H9 (cell line): Measurements from ENCODE around the gene SH3RF3. TPM values are rescaled to one million over a fixed set of nuclear protein-coding genes. Genes with fewer than 3 reads are reported as not detected.

Experiments
- DNase-seq: peaks from one replicate; pipeline ENCODE4 v3.0.0-alpha.2; 2017
- H2AFZ ChIP-seq: one replicate; pipeline ENCODE4 v1.6.1; 2013; ENCODE audit warnings: mild to moderate bottlenecking, low read length, control low read depth, moderate library complexity
- H2AK5ac ChIP-seq: 2 replicates; pipeline ENCODE4 v1.6.1; 2013; ENCODE audit warnings: low read length, control low read depth, mixed read lengths; ENCODE audit not compliant: insufficient read length
- H2BK120ac ChIP-seq: one replicate; pipeline ENCODE4 v1.6.1; 2013; ENCODE audit warnings: low read depth, mild to moderate bottlenecking, low read length, control low read depth, inconsistent platforms; ENCODE audit not compliant: poor library complexity, severe bottlenecking
- H2BK12ac ChIP-seq: 2 replicates; pipeline ENCODE4 v1.6.1; 2013; ENCODE audit warnings: low read length, control low read depth, mixed read lengths, low read depth; ENCODE audit not compliant: insufficient read length
- H2BK15ac ChIP-seq: 2 replicates; pipeline ENCODE4 v1.6.1; 2013; ENCODE audit warnings: low read depth, low read length, control low read depth
- H2BK20ac ChIP-seq: one replicate; pipeline ENCODE4 v1.6.1; 2013; ENCODE audit warnings: low read depth, mild to moderate bottlenecking, low read length, control low read depth, inconsistent platforms; ENCODE audit not compliant: poor library complexity, severe bottlenecking
- H2BK5ac ChIP-seq: 2 replicates; pipeline ENCODE4 v1.6.1; 2013; ENCODE audit warnings: low read length, control low read depth, mixed read lengths; ENCODE audit not compliant: insufficient read length
- H3K14ac ChIP-seq: 2 replicates; pipeline ENCODE4 v1.6.1; 2013; ENCODE audit warnings: low read length, control low read depth; ENCODE audit not compliant: insufficient read depth
- H3K18ac ChIP-seq: 2 replicates; pipeline ENCODE4 v1.6.1; 2013; ENCODE audit warnings: low read depth, mild to moderate bottlenecking, mixed read lengths, low read length, control low read depth; ENCODE audit not compliant: insufficient read length
- H3K23ac ChIP-seq: 2 replicates; pipeline ENCODE4 v1.6.1; 2013; ENCODE audit warnings: low read length, control low read depth, mixed read lengths, low read depth; ENCODE audit not compliant: insufficient read length
- H3K23me2 ChIP-seq: 2 replicates; pipeline ENCODE4 v1.6.1; 2013; ENCODE audit warnings: low read depth, mild to moderate bottlenecking, mixed read lengths, low read length, control low read depth; ENCODE audit not compliant: insufficient read length, poor library complexity, severe bottlenecking
- H3K27ac ChIP-seq: 2 replicates; pipeline ENCODE4 v1.5.1; 2013; ENCODE audit warnings: low read length, control low read depth, mixed read lengths, low read depth; ENCODE audit not compliant: insufficient read length
- H3K27me3 ChIP-seq: 2 replicates; pipeline ENCODE4 v1.6.1; 2013; ENCODE audit warnings: low read length, control low read depth, inconsistent platforms; ENCODE audit not compliant: insufficient read depth
- H3K4ac ChIP-seq: 2 replicates; pipeline ENCODE4 v1.6.1; 2013; ENCODE audit warnings: low read depth, mild to moderate bottlenecking, control low read depth, inconsistent platforms, low read length, moderate library complexity
- H3K4me1 ChIP-seq: 2 replicates; pipeline ENCODE4 v1.6.1; 2013; ENCODE audit warnings: low read length, control low read depth, inconsistent platforms; ENCODE audit not compliant: insufficient read depth
- H3K4me2 ChIP-seq: 2 replicates; pipeline ENCODE4 v1.6.1; 2013; ENCODE audit warnings: low read length, control low read depth, mixed read lengths; ENCODE audit not compliant: insufficient read length, insufficient read depth
- H3K56ac ChIP-seq: 2 replicates; pipeline ENCODE4 v1.6.1; 2013; ENCODE audit warnings: low read depth, mild to moderate bottlenecking, mixed read lengths, low read length, control low read depth; ENCODE audit not compliant: insufficient read length
- H3K79me1 ChIP-seq: 2 replicates; pipeline ENCODE4 v1.6.1; 2013; ENCODE audit warnings: low read depth, mild to moderate bottlenecking, moderate library complexity, low read length, control low read depth, inconsistent platforms; ENCODE audit not compliant: insufficient read depth, poor library complexity, severe bottlenecking
- H3K79me2 ChIP-seq: 2 replicates; pipeline ENCODE4 v1.6.1; 2013; ENCODE audit warnings: low read length, control low read depth, inconsistent platforms; ENCODE audit not compliant: insufficient read depth
- H3K9ac ChIP-seq: 2 replicates; pipeline ENCODE4 v1.6.1; 2013; ENCODE audit warnings: low read length, control low read depth, mixed read lengths; ENCODE audit not compliant: insufficient read length; ENCODE audit errors: extremely low read depth
- H3K9me3 ChIP-seq: one replicate; pipeline ENCODE4 v1.6.1; 2013; ENCODE audit warnings: low read depth, low read length, inconsistent platforms; ENCODE audit not compliant: control insufficient read depth
- H3T11ph ChIP-seq: one replicate; pipeline ENCODE4 v1.6.1; 2013; ENCODE audit warnings: mild to moderate bottlenecking, low read length, control low read depth, inconsistent platforms
- H4K20me1 ChIP-seq: one replicate; pipeline ENCODE4 v1.6.1; 2013; ENCODE audit not compliant: control insufficient read depth, insufficient read length, insufficient read depth
- H4K5ac ChIP-seq: 2 replicates; pipeline ENCODE4 v1.6.1; 2013; ENCODE audit warnings: low read depth, mild to moderate bottlenecking, mixed read lengths, low read length, control low read depth; ENCODE audit not compliant: insufficient read length
- H4K8ac ChIP-seq: replicated peaks from 2 replicates; pipeline ENCODE4 v1.6.1; 2013; ENCODE audit warnings: low read length, control low read depth, mixed read lengths, low read depth; ENCODE audit not compliant: insufficient read length
- H4K91ac ChIP-seq: 2 replicates; pipeline ENCODE4 v1.6.1; 2013; ENCODE audit warnings: low read depth, mild to moderate bottlenecking, moderate library complexity, mixed read lengths, low read length, control low read depth; ENCODE audit not compliant: insufficient read length
- H3K27ac Mint-ChIP-seq, 3 experiments: 2 replicates in 2 of 3; 3 replicates in 1 of 3; pipeline ENCODE4 v1.8.0; 2020 to 2021; ENCODE audit warnings: mixed read lengths in 3 of 3, mild to moderate bottlenecking in 1 of 3, moderate library complexity in 1 of 3
- H3K27me3 Mint-ChIP-seq: 2 replicates; pipeline ENCODE4 v1.8.0; 2021; ENCODE audit warnings: low read depth, mild to moderate bottlenecking, moderate library complexity, mixed read lengths
- H3K36me3 Mint-ChIP-seq, 3 experiments: 2 replicates in 2 of 3; 3 replicates in 1 of 3; pipeline ENCODE4 v1.8.0; 2020 to 2021; ENCODE audit warnings: low read depth in 3 of 3, mixed read lengths in 3 of 3; ENCODE audit not compliant: insufficient read depth in 1 of 3
- H3K4me1 Mint-ChIP-seq, 2 experiments: 2 replicates each; pipeline ENCODE4 v1.8.0; 2020; ENCODE audit warnings: mixed read lengths in 2 of 2
- H3K4me3 Mint-ChIP-seq, 2 experiments: 2 replicates in 1 of 2; 3 replicates in 1 of 2; pipeline ENCODE4 v1.8.0; 2020 to 2021; ENCODE audit warnings: mild to moderate bottlenecking in 2 of 2, mixed read lengths in 2 of 2, moderate library complexity in 1 of 2
- H3K9me3 Mint-ChIP-seq, 2 experiments: 2 replicates in 1 of 2; 3 replicates in 1 of 2; pipeline ENCODE4 v1.8.0; 2020; ENCODE audit warnings: mild to moderate bottlenecking in 2 of 2, mixed read lengths in 2 of 2, moderate library complexity in 1 of 2
- total RNA-seq: library from RNA; stranded (reverse); gene quantifications from 2 replicates; pipeline ENCODE4 v1.2.1, GENCODE V29; 2021
- TF ChIP-seq, protein P1 (sequence below): fragments of 200-600 bp; sonication (generic); conservative IDR thresholded peaks from 3 replicates; pipeline ENCODE4 v1.8.0; 2021; ENCODE audit warnings: antibody characterized with exemption, mild to moderate bottlenecking

SH3RF3 gene
- total RNA-seq, 1 experiment from 2014 or later = 0.46 TPM

DNA sequence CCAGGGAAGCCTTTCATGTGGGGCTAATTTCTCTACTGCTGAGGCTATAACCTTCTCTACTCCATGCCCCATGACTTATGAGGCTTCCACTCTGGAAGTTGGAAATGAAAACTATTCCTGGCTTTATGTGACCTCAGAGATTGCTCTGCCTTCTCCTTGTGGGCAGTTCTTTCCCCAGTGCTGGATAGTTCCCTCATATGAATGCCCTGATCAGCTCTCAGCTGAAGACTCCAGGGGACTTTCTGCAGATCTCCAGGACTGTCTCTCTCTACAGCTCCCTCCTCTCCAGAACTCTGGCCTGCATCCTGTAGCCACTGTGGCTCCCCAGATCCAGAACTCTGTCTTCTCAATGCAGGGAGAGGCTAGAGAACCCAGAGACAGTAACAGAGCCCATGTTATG, 249.7 kb downstream of the SH3RF3 start:
- Histone ChIP-seq H3T11ph (no peak overlapping the region), H2BK20ac (no peak overlapping the region), H3K79me1 (no peaks in the 10 kb centered on the region), H2AFZ (no peak overlapping the region), H3K56ac (no peak overlapping the region), H2AK5ac (no peak overlapping the region), H3K27me3 (no peaks in the 10 kb centered on the region), H4K91ac (no peak overlapping the region), H3K27ac (no peak overlapping the region), H3K79me2 (no peaks in the 10 kb centered on the region), H2BK12ac (no peak overlapping the region), H3K9me3 (no peaks in the 10 kb centered on the region), H4K20me1 (no peaks in the 10 kb centered on the region), H3K18ac (no peak overlapping the region), H2BK5ac (no peak overlapping the region), H2BK120ac (no peak overlapping the region), H3K14ac (no peak overlapping the region), H4K8ac (no peak overlapping the region), H3K4ac (no peak overlapping the region), H2BK15ac (no peak overlapping the region), H3K4me2 (no peak overlapping the region), H3K4me1 (peaks cover 3% of the 10 kb centered on the region; the same call in 1 of the 2 replicates), H4K5ac (no peak overlapping the region), H3K23me2 (no peaks in the 10 kb centered on the region), H3K23ac (no peak overlapping the region), H3K9ac (no peak overlapping the region)
- Mint-ChIP-seq H3K27me3 (peaks cover 8% of the 10 kb centered on the region), H3K4me3 (no peak overlapping the region), H3K4me1 (peaks cover 14 to 15% of the 10 kb centered on the region in 2 experiments), H3K9me3 (no peaks in the 10 kb centered on the region), H3K36me3 (no peaks in the 10 kb centered on the region), H3K27ac (peak overlapping the region in 1 of 3 experiments; percentile 35; a peak in 1 of 7 replicates)
- TF ChIP-seq, protein P1, sequence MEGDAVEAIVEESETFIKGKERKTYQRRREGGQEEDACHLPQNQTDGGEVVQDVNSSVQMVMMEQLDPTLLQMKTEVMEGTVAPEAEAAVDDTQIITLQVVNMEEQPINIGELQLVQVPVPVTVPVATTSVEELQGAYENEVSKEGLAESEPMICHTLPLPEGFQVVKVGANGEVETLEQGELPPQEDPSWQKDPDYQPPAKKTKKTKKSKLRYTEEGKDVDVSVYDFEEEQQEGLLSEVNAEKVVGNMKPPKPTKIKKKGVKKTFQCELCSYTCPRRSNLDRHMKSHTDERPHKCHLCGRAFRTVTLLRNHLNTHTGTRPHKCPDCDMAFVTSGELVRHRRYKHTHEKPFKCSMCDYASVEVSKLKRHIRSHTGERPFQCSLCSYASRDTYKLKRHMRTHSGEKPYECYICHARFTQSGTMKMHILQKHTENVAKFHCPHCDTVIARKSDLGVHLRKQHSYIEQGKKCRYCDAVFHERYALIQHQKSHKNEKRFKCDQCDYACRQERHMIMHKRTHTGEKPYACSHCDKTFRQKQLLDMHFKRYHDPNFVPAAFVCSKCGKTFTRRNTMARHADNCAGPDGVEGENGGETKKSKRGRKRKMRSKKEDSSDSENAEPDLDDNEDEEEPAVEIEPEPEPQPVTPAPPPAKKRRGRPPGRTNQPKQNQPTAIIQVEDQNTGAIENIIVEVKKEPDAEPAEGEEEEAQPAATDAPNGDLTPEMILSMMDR = no peak
- DNase-seq = peak; percentile 17
